COLO668 (cell line): ENCODE results near the gene PRKG1.
"Not testable (repeated sequence)": the region's sequence is repeated elsewhere in the genome, so short reads cannot be mapped to it uniquely, and the experiment has no call there.

Experiments
- DNase-seq: peaks from one replicate; lab custom pipeline; 2025; ENCODE audit not compliant: unreplicated experiment; lab: John Stamatoyannopoulos, UW

PRKG1 gene

GRCh38 chr10:51367694-51368093 lies 293.4 kb downstream of the PRKG1 start:
- no peak for DNase-seq

GRCh38 chr10:51368943-51369342 lies 294.7 kb downstream of the PRKG1 start:
- DNase-seq, result no peak

DNA sequence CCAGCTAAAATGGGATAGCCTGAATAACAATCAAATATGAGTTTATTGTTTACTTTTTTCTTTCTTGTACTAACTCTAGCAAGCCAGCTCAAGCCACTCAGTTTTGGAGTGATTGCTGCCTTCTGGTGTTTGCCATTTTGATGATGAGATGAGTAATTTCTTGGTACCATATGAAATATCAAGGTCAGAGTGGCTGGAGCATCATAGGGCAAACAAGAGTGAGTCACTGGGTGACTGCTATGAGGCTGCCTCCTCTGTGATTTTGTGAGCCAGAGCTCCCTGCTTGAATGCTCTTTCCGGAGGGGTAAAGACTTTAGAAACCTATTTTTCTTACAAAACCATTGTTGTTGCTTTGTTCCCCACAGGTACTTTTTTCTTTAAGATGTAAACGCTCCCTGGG lies 295.6 kb downstream of the PRKG1 start:
- no peak for DNase-seq

- no peak for DNase-seq
Measured at GRCh38 chr10:51371743-51372142, 297.5 kb downstream of the PRKG1 start.

DNA sequence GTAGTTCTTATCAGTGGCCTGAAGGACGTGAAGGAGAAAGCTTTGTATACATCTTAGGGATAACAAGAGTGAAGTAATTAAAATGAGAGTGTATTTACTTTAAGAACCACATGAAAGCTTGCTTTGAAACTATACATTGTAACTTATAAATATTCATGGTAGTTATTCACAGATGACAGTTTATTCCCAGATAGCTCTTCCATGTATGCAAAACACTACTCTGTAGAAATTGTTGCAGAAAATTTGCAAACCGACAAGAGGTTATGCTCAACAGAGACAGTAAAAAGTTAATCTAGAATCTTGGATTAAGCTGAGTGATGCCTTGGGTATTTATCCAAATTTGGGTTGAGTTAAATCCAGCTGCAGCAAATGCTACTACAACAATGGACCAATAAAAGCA lies 301.5 kb downstream of the PRKG1 start:
- DNase-seq, result no peak

GRCh38 chr10:51377070-51377931 lies 303.0 kb downstream of the PRKG1 start:
- no peak for DNase-seq

GRCh38 chr10:51377932-51378599 lies 303.8 kb downstream of the PRKG1 start:
- DNase-seq, result no peak

GRCh38 chr10:51382181-51382580 lies 307.9 kb downstream of the PRKG1 start:
- DNase-seq, result no peak

DNA sequence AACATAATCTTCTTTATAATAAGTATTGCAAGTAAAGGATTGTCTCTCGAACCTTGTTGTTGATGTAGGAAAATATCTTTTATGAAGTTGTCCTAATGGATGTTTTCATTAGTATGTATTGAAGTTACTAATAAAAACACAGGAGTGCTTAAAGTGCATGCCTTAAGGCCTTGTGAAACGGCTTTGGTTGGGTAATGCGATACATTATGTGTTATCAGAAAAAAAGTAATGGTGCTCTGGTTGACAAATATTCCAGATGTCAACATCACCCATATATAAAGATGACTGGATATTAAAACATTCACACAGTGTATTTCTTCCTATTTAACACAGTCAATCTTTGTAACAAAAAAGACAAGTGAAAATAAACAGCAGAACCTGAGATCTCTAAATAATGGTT lies 310.7 kb downstream of the PRKG1 start:
- DNase-seq, result no peak

- DNase-seq, result no peak
Measured at GRCh38 chr10:51386248-51386885, 312.1 kb downstream of the PRKG1 start.

GRCh38 chr10:51389415-51390321 lies 315.4 kb downstream of the PRKG1 start:
- no peak for DNase-seq

DNA sequence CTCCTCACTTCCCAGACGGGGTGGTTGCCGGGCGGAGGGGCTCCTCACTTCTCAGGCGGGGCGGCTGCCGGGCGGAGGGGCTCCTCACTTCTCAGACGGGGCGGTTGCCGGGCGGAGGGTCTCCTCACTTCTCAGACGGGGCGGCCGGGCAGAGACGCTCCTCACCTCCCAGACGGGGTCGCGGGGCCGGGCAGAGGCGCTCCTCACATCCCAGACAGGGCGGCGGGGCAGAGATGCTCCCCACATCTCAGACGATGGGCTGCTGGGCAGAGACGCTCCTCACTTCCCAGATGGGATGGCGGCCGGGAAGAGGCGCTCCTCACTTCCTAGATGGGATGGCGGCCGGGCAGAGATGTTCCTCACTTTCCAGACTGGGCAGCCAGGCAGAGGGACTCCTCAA lies 318.7 kb downstream of the PRKG1 start:
- not testable (repeated sequence) for DNase-seq

GRCh38 chr10:51394039-51394438 lies 319.8 kb downstream of the PRKG1 start:
- no peak for DNase-seq

- no peak for DNase-seq
Measured at GRCh38 chr10:51397244-51397643, 323.0 kb downstream of the PRKG1 start.

- no peak for DNase-seq
Measured at GRCh38 chr10:51397695-51398094, 323.4 kb downstream of the PRKG1 start.

- DNase-seq, result no peak
Measured at GRCh38 chr10:51399840-51400239, 325.6 kb downstream of the PRKG1 start.

DNA sequence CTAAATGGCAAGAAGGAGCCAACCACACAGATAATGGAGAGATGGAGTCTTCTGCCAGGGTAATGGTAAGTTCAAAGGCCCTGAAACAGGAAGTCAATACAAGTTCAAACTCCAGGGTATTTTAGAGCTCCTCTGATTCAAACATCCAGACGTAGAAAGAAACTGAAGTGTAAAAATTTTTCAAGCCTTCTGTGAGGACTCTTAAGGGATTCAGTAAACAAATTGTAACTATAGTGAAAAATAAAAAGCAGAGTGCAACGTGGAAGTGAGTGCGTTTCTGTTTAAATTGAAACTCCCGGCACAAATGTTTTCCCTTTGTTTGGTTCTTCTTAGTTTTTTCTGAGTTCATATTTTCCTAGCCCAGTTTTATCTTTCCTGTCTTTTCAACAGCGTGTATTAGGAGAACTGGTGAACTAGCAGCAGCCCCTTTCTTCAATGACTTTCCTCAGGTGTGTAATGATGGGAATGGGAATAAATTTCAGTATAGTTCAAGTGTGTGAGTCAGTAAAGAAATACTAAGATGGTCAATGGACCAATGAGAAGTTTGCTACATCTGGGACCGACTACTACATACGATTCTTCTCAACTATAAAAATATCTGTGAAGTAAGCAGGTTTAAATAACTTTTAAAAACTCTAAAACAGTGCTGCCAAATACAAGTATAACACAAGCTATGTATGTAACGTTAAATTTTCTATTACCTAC lies 326.3 kb downstream of the PRKG1 start:
- no peak for DNase-seq

- DNase-seq, result no peak
Measured at GRCh38 chr10:51403521-51403920, 329.2 kb downstream of the PRKG1 start.

DNA sequence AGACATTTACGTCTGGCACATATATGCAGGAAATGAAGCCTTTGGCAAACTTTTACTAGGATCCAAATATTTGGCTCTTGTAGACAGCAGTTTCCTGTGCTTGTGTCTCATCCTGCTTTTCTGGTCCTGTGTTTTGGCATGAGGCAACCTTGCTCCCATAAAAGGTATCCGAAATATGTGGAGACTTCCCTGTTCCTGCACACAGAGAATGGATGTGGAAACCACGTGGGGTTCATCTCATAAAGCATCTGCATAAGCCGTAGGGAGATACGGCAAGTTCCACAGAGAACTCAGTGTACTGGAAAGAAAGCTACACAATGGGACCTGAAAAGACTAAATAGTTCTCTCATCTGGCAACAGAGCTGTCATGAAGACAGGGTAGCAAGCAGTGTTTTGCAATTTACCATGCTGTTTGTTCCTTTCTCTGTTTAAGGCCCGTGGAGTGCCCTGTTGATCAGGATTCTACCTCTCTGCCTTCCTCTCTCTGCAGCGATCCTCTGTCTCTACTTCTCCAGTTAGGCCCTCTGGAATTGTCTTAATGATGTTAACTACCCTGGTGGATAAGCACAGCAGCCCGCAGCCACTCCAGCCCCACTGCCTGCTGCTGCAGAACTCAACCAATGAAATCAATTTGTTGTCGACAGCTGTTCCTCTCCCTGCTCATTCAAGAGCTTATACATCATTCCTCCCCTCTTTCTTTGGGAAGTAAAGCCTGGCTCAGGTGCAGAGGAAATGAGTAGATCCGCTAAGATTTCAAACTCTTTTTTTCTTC lies 331.5 kb downstream of the PRKG1 start:
- DNase-seq, result no peak

DNA sequence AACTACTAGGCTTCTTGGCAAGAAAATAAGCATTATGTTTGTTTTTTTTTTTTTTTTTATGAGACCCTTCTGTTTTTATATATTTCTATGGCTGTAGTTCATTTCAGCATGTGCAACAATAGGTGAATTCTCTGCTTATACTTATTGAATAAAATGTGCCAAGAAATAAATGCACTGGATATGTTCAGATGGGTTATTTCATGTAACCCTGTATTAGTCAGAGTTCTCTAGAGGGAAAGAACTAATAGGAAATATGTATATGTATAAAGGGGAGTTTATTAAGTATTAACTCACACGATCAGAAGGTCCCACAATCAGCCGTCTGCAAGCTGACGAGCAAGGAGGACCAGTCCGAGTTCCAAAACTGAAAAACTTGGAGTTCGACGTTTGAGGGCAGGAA lies 332.3 kb downstream of the PRKG1 start:
- DNase-seq, result no peak
